GM19043 (cell line): ENCODE measurements around the gene SORBS2.

Experiments
- ATAC-seq: cut with Tn5 transposase; IDR thresholded peaks from one replicate; pipeline ENCODE4 v1.9.1; 2021; ENCODE audit warnings: low read depth; ENCODE audit not compliant: unreplicated experiment

Gene SORBS2

DNA sequence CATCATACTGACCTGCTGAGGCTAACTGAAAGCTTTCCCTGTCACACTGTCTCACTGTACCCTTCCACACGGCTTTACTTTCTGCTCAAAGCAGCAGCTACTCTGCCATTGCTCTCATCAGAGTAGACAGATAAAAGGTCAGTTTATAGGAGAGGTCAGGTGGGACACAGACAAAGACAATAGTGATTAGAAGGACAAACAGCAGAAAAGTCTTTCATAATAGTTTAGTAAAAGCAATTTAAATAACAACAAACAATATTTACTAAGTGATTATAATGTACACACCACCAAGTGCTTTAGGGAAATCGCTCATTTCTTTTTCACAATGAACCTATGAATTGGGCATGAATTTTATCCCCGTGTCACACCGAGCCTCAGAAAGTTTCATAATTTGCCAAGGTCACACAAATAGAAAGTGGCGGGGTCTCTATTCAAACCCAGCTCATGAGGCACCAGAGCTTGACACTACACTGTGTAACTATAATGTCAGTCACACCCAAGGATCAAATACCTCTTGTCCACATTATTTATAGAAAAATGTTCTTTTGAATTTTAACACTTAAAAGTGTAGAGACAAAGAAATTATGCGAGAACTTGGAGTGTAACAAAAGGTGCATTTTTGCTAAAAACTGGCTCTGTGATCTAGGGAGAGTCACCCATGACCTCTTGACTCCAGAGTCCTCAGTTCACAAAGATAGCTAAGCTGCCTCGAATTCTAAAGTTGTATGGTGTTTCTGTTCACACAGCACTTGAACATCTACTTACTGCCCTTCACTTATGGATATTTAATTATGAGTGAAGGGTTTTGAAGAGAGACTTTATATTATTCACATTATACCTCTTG, 24.5 kb upstream of the SORBS2 start:
- ATAC-seq = no peak

DNA sequence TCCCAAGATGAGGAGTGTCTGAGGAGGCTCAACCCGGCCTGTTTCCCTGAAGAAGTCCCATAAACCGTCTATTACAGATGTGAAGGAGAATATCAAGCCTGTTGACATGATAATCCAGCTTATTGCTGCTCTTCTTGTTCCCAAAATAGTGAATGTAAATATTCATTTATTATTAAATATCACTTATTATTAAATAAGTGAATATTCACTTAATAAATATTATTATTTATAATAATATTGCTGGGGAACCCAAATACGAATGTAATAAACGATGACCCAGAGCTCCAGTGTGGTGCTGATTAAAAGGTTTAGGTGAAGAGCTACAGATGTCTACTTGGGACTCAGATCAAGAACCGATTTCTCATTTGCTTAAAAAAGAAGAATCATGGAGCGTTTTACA, 23.8 kb upstream of the SORBS2 start:
- ATAC-seq = no peak

DNA sequence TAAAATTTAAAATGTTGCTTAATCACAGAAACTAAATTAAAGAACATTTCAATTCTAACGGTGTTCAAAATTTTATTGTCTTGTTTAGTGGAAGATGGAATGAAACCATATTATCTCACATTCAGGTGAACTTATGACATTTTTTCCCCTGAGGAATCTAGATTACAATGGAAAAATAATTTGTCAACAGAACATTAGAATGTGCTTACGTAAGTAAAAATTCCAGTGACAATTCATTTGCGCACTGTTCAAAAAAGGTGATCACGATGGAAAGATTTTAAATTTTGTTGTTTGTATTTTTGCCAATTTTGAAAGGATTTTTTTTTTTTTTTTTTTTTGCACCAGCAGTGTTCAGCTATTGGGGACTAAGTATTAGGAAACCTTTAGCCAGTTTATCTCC, 23.3 kb upstream of the SORBS2 start:
- ATAC-seq = no peak

DNA sequence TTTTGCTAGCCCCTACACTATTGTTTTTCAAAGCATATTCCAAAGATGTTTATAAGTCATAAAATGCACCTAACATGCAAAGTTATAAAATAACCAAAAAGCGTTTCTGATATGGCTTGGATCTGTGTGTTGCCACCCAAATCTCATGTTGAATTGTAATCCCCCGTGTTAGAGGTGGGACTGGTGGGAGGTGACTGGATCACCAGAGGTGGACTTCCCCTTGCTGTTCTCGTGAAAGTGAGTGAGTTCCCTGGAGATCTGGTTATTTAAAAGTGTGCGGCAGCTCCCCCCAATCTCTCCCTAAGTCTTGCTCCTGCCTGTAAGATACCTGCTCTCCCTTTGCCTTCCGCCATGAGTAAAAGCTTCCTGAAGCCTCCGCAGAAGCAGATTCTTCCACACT, 22.8 kb upstream of the SORBS2 start:
- no peak for ATAC-seq

DNA sequence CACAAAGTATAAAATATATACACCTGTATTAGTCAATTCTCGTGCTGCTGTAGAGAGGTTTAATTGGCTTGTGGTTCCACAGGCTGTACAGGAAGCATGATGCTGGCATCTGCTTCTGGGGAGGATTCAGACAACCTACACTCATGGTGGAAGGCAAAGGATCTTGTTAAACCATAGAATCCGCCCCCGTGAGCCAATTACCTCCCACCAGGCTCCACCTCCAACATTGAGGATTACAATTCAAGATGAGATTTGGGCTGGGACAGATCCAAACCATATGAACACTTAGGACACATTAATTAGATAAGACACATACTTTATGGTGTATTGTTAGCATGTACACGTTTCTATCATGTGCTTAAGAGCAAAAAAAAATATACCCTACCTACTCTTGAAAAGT, 22.1 kb upstream of the SORBS2 start:
- ATAC-seq = no peak

DNA sequence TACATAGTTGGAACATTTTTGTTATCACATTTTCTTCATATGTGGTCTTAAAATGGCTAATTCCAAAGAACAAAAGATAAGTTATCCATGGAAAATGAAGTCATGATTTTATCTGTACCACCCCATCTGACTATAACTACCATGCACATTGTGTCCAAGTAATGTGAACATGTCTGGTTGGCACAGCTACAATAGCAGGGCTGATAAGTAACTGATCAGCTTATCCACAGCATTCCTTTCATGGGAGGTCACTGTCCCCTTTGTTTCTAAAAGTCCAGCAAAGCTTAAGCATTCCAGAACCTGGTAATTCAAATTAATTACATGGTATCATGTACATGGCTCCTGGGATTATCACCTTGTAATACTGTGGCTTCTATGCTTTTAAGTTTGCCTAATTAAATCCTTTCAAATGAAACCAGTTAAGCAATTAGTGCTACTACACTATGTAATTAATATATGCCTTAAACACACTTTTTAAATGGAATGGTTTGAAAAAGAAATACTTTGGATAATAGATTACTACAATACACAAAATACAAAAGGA, 21.1 kb upstream of the SORBS2 start:
- ATAC-seq = no peak

DNA sequence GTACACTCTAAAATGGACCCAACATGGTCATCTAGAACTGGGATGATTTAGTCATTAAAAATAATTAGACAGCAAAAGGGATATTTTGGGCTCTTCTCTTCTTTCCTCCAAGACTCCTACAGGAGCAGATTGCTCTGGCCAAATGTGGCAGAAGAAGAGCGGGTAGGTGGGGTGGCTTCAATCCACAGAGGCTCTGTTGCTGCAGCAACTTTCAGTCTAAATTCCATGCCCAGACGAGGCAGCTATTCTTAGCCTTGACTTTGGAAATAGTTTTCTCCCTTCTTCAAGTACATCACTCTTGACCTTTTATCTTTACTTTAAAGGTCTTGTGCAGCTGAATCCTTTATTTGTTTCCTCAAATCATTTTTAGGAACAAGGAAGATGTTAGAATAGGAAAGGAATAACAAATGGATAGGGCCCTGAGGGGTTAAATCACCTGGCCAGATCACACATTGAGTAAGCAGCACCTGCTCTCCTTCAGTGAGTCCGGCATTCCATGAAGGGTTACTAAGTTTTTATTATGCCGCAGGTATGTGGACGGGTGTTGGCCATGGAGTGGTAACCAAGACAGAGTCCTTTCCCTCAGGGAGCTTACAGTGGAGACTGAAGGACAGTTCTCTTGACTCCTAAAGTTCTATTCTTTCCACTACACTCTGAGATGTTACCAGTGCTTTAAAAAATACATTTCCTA, 19.3 kb upstream of the SORBS2 start:
- no peak for ATAC-seq

DNA sequence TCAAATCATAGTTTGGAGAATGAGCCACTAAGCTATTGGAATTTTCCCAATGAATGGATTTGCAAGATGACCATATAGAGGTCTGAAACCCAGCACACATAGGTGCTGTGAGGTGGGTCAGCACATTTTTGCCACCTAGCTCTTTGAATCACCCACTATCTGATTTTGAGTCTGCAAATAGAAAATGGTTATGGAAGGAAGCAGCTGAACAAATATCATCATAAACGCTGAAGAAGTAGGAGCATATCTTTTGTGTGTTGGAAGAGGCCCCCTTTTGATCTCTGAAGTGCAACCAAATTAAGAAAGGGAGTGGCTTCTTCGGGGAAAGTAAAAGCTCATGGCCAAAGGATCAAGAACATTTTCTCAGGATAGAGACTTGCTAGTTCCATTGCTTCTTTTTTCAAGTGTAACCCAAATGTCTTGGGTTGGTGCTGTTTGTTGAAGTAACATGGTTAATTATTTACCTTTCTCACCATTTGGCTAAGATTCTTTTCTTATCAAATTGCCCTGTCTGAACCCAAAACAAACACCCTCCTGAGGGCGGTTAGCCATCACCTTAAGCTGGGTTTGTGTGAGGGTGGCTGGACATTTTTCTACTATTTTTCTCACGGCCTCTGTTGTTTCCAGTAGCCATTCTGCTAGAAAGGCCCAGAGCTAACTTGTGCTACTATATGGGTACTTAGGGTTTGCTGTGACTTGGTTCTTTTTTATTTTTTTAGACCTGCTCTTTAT, 18.4 kb upstream of the SORBS2 start:
- no peak for ATAC-seq

DNA sequence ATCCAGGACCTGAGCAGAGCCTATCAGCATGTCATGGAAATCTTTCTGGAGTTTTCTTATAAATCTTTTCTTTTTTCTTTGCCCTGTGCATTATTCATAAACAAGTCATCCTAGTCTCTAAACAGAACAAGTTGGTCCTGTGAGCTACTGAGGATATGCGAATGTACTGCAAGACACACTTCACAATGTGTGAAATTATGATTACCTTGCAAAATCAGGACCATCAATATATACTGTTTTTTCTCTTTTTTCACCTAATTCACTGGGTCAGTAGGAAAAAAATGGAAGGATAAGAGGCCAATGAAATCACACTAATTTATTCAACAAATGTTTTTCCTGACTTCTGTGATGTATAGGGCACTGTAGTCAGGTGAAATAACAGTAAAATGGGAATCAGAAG, 14.4 kb upstream of the SORBS2 start:
- ATAC-seq = no peak

DNA sequence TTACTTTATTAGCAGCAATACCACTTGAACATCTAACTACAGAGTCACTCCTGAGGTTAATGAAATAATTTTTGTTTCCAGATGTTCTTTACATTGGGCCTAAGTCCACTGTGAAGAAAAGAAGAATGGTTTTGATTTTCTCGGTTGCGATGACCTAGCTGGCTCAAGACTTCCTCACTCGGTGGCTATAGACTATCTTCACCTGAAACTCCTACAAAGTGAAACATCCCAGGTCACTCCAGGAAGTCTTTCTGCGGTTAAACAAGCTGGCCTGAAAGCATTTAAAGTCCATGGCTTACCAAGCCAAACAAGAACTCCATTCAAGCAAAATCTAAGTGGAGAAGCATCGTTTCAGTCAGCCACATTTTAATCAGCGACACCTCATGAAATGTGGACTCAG, 13.7 kb upstream of the SORBS2 start:
- no peak for ATAC-seq

DNA sequence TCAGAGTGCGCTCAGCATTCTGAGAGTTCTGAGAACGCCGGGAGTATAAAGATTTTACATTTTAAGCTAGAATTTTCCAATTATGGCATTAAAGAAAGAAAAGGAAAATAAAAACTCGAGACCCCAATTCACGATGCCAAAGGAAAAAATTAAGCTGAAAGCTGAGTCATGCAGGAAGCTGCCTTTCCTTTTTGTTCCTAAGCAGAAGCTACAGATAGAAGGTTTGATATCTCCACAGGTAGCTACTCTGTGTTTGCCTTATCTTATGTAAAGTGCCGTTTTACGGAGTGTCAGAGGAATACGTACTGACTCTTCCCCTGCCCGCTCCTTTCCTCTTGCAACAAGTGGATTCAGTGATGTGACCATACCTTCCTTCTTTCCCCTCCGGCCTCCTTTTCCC, 10.8 kb upstream of the SORBS2 start:
- no peak for ATAC-seq

DNA sequence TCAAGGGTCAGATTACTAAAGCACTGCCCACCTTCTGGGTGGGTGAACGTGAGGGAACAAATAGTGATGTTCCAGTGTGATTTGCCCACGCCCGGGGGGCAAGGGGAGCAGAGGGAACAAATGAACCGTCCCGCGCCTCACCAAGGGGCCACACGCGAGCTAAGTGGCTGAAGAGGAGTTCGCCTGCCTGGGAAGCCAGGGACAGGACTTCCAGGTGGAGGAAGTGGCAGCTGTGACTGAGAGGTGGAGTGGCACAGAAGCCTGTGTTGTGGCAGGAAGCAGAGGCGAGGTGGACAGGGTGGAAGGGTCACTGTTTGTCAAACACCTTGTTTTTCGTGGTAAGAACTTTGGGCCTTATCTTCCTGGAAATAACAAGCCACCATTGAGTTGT, 9.0 kb upstream of the SORBS2 start:
- ATAC-seq = no peak

DNA sequence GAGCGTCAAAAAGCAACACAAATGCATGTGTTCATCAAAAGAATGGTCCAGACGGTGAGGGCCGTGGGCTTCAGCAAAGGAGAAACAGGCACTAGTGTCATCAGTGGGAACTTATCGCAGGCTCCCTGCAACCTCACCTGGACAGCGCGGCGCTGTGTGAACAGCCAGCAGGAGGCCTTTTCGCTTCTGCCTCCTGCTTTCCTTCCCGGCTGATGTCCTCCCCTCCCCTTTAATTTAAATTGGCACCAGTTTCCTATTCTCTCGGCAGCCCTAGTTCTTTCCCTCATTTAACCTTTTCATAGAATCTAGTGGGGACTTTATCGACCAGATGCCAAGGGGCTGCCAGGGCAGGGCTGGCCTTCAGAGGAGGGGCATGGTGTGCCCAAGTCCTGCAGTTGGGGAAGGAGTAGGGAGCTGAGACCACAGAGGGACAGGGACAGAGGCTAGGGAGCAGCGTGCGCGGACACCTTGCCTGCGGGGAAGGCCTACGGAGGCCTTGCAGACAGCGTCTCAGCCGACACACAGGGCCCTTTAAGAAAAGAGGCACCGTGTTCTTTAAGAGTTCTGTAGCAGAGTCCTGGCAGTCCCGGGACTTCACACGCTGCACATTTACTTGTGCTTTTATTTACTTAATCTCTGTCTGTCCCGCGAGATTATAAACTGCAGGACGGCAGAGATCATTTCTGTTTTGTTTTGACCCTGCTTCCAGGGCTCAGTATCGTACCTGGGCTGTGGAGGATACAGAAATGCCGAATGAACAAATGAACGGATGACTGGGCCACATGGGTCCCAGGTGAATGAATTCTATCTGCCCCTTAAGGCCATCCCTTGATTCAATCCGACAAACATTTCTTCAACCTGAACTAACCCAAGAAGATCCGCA, 8.4 kb upstream of the SORBS2 start:
- ATAC-seq = no peak

DNA sequence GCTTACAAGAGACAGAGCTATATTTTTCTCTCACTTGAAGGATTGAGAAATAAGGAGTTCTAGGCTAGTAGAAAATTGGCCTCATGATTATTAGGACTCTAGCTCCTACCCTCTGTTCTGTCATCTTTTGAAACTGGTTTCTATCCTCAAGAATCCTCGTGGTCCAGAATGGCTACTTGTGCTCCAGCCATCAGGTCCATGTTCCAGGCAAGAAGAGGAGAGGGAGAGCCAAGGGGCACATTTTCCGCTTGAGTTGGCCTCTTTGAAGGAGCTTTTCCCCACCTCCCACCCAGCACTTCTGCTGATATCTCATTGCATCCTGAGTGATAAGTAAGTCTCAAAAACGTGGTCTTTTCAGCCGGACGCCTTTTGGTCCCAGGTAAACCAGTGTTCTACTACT, 7.2 kb upstream of the SORBS2 start:
- ATAC-seq = no peak

DNA sequence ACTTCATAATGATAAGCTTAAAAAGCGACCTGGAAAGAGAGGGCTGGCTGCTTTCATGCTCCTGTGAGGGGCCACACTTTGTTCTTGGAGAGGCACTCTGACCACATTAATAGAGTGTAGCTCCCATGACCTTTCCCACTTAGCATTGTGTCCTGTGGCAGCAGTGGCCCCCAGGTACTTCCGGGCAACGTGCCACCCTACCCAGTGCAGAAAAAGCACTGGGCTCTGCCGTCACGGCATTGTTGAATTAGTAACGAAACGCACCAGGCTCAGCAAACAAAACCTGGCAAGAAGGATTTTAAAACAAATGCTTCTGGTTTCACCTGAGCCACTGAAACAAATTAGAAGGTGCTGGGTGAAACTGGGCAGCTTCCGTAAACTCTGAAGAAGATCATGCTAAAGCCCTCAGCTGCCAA, 5.4 kb upstream of the SORBS2 start:
- no peak for ATAC-seq

DNA sequence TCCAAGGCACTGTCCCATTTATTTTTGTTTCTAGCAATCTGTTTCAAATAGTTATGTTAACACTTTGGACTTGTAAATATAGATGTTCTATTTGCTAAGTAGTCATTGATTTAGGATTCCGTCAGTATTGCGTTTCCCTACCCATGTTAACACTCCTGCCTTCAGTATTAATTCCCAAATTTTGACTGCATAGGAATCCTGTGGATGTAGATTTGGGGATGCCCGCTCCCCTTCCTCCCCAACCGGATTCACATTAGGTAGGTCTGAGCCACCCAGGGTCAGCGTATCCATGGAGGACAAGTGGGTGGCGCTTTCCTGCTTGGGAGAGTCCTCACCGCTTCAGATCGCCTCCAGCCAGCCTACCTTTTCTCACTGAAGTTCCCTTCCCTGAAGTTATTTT, 1.1 kb upstream of the SORBS2 start:
- ATAC-seq = no peak

DNA sequence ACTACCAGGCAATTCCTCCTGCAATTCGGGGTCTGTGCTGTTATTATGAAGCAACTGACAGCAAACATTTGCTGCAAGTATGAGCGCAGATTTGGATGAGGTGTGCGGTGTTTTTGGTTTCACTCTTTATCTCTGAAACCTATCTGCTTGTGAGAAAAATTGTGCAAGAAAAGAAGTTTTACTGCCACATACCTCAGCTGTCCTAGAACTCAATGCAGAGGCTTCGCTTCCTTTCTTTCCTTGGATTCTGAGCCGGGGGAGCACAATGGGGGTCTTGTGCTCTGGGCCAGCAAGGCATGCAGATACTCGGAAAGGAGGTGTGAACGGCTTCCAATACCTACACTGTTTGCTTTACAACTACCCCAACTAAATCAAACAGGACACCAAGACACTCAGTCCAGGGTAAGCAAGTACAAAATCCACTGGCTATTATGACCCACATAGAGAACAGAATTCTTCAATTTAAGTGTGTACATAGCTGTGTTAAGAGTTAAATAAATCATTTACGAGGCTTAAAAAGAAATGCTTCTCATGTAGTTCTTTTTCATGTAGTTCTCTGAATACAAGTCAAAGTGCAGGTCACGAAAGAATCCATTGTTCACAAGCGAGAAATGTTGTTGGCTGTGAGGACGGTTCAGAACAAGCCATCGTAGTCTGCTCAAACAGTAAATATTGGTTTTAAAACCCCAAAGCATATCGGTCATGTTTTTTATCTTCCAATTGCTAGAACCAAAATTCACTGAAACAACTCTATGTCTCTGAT, 1.1 kb downstream of the SORBS2 start:
- ATAC-seq = no peak

DNA sequence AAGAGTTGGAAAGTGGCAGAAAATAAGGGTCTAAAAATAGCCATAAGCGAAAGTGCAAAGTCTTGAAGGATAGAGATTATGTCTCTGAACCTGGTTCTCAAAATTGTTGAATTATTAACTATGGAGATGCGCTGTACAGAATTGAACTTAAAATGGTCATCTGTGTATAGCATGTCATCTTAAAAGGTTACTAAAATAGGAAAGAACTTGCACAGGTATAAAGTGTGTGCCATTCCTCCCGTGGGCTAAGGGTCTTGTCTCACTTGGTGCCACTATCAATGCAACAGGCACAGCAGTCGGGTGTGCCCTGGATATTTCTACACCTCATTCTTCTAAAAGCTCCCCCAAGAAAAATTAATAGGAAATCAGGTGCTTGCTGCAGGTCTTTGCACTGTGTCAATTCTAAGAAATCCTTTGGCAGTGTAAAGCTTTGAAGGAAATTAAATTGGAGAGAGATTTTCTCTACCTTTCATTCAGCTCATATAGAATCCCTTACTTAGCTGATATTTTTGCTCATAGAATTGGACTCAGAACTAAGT, 2.4 kb downstream of the SORBS2 start:
- ATAC-seq = no peak

DNA sequence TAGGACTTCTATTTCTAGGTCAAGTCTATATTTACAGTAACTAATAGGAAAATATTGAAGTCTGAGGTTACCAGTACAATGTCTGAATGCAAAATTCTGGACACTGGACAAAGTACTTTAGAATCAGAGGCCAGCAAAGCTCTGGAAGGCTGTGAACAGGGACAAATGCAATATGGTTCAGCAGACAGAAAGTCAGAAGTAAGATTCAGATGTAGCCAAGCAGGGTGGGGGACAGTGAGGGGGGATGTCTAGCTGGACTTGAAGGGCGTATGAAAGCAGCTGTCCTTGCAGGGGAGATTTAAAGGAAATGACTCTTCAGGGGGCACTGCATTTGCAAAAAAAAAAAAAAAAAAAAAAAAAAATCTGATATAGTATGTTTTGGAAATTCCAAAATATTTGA, 2.9 kb downstream of the SORBS2 start:
- no peak for ATAC-seq
